Caco-2 (cell line): ENCODE results near the gene ZGRF1. TPM values are rescaled to one million over a fixed set of nuclear protein-coding genes. Genes with fewer than 3 reads are reported as not detected.

Experiments used
- BruUV-seq: library from RNA; stranded (reverse); fragments of 400-500 nt; replicated peaks from 2 replicates; lab custom pipeline; 2021; lab: Mats Ljungman, UMichigan
- CTCF ChIA-PET: fragments of 300-600 bp; sonication (Branson Sonifier 250); formaldehyde crosslinking; loops from one replicate; lab custom pipeline; 2022; ENCODE audit warnings: antibody characterized with exemption; lab: Charles Lee
- POLR2A ChIA-PET: fragments of 300-600 bp; sonication (Branson Sonifier 250); formaldehyde crosslinking; loops from one replicate; lab custom pipeline; 2022; ENCODE audit warnings: antibody characterized with exemption; lab: Charles Lee
- DNase-seq, 2 experiments: peaks; one replicate each; pipeline versions ENCODE4 v3.0.0 to v3.0.0-alpha.2; 2020 to 2022
- H3K27me3 ChIP-seq: replicated peaks from 2 replicates; pipeline ENCODE4 v1.6.0; 2011; ENCODE audit warnings: low read length; ENCODE audit not compliant: control insufficient read depth, insufficient read depth
- H3K36me3 ChIP-seq: 2 replicates; pipeline ENCODE4 v1.5.1; 2011; ENCODE audit warnings: low read length; ENCODE audit not compliant: control insufficient read depth, insufficient read depth
- H3K4me1 ChIP-seq: fragments of 250-450 bp; sonication (Bioruptor Pico); 2 replicates; pipeline ENCODE4 v1.5.1; 2020; ENCODE audit warnings: mild to moderate bottlenecking
- H3K4me3 ChIP-seq: 2 replicates; pipeline ENCODE4 v1.5.1; 2011; ENCODE audit warnings: low read depth, mild to moderate bottlenecking, control low read depth, low read length
- H3K9me3 ChIP-seq: fragments of 250-450 bp; sonication (Bioruptor Pico); 2 replicates; pipeline ENCODE4 v1.5.1; 2020; ENCODE audit warnings: mild to moderate bottlenecking, moderate library complexity
- H3K27ac Mint-ChIP-seq: one replicate; pipeline ENCODE4 v1.8.0; 2022; ENCODE audit warnings: mixed read lengths; ENCODE audit not compliant: unreplicated experiment
- H3K27me3 Mint-ChIP-seq: one replicate; pipeline ENCODE4 v1.8.0; 2022; ENCODE audit warnings: mixed read lengths; ENCODE audit not compliant: insufficient read depth, unreplicated experiment
- H3K36me3 Mint-ChIP-seq: one replicate; pipeline ENCODE4 v1.8.0; 2022; ENCODE audit warnings: mild to moderate bottlenecking, mixed read lengths; ENCODE audit not compliant: insufficient read depth, unreplicated experiment
- H3K4me1 Mint-ChIP-seq: one replicate; pipeline ENCODE4 v1.8.0; 2022; ENCODE audit warnings: low read depth, mixed read lengths; ENCODE audit not compliant: unreplicated experiment
- H3K4me3 Mint-ChIP-seq: one replicate; pipeline ENCODE4 v1.8.0; 2022; ENCODE audit warnings: mild to moderate bottlenecking, moderate library complexity, mixed read lengths; ENCODE audit not compliant: unreplicated experiment
- H3K9me3 Mint-ChIP-seq: one replicate; pipeline ENCODE4 v1.8.0; 2022; ENCODE audit warnings: mixed read lengths; ENCODE audit not compliant: unreplicated experiment
- CTCF ChIP-seq, 2 experiments: fragments of 200-600 bp in 1 of 2; IDR thresholded peaks; 1 replicate in 1 of 2; 2 replicates in 1 of 2; pipeline versions ENCODE4 v1.5.1 to v1.8.0; 2011 to 2022; ENCODE audit warnings: antibody characterized with exemption in 1 of 2, control low read depth in 1 of 2, inconsistent platforms in 1 of 2, low read depth in 1 of 2, low read length in 1 of 2, mild to moderate bottlenecking in 1 of 2, moderate library complexity in 1 of 2; ENCODE audit not compliant: insufficient read depth in 1 of 2, severe bottlenecking in 1 of 2, unreplicated experiment in 1 of 2
- intact Hi-C: fragments of 100-400 bp; cut with micrococcal nuclease; formaldehyde crosslinking; loops from one replicate; pipeline ENCODE4 v1.10.0; 2022; ENCODE audit not compliant: unreplicated experiment
- total RNA-seq: library from RNA; stranded (reverse); gene quantifications from 2 replicates; pipeline ENCODE4 v1.2.3, GENCODE V29; 2022

The ZGRF1 gene
- total RNA-seq, 1 experiment from 2014 or later: 14.7 TPM

- H3K4me1 ChIP-seq: peaks cover 7% of the 10 kb centered on the region; the same call in 1 of the 2 replicates
- H3K4me3 Mint-ChIP-seq: no peak overlapping the region
- no peaks in the 10 kb centered on the region for H3K27me3 Mint-ChIP-seq
- peaks cover 20% of the 10 kb centered on the region for H3K36me3 Mint-ChIP-seq
- H3K4me3 ChIP-seq: no peak overlapping the region
- ChIA-PET CTCF (no interaction called here), POLR2A (no interaction called here)
- no peaks in the 10 kb centered on the region for H3K27me3 ChIP-seq
- peaks cover 7% of the 10 kb centered on the region for H3K4me1 Mint-ChIP-seq
- H3K27ac Mint-ChIP-seq: no peak overlapping the region
- no TSS peak for BruUV-seq
- TF ChIP-seq CTCF (IDR thresholded peaks at IDR 0.05; ENCODE audit: insufficient read depth in 1 of 2, low read depth in 1 of 2, low read length in 1 of 2, severe bottlenecking in 1 of 2, unreplicated experiment in 1 of 2): no peak
- no peaks in the 10 kb centered on the region for H3K9me3 ChIP-seq
- no peaks in the 10 kb centered on the region; the same call in 1 of the 2 replicates for H3K36me3 ChIP-seq
- no peaks in the 10 kb centered on the region for H3K9me3 Mint-ChIP-seq
- no peak for DNase-seq
- intact Hi-C loops: no loop called here
Observed at GRCh38 chr4:112642526-112642925, 5.8 kb upstream of the ZGRF1 start.

DNA sequence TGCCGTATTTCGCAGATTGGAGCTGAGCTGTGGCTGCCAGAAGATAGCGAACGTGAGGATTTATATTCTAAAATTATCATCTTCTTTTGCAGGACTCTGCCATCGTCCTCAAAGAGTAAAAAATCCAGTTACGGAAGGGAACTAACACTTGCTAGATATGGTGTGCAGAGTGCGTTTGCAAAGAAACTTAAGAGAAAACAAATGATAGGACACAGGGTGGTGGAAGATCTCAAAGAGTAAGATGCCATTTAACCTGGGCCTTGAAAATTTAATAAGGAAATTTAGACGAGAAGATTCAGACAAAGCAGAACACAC, 800 bp upstream of the ZGRF1 start:
- Histone ChIP-seq H3K4me3 (peak overlapping the region; percentile 78), H3K27me3 (no peaks in the 10 kb centered on the region), H3K36me3 (no peaks in the 10 kb centered on the region; the same call in 1 of the 2 replicates), H3K4me1 (peaks cover 7% of the 10 kb centered on the region; the same call in 1 of the 2 replicates), H3K9me3 (no peaks in the 10 kb centered on the region)
- H3K4me3 Mint-ChIP-seq: no peak overlapping the region
- no peaks in the 10 kb centered on the region for H3K9me3 Mint-ChIP-seq
- no peak for TF ChIP-seq CTCF (IDR thresholded peaks at IDR 0.05; ENCODE audit: insufficient read depth in 1 of 2, low read depth in 1 of 2, low read length in 1 of 2, severe bottlenecking in 1 of 2, unreplicated experiment in 1 of 2)
- H3K27ac Mint-ChIP-seq: no peak overlapping the region
- no peaks in the 10 kb centered on the region for H3K27me3 Mint-ChIP-seq
- ChIA-PET CTCF (interaction anchor here (1.8 kb wide), 1 partner anchor 128 kb away, joined by 4 read pairs; no protein-coding TSS in a partner anchor), POLR2A (interaction anchor here (0.6 kb wide), 2 partner anchors 74 to 221 kb away, joined by 3 read pairs; no protein-coding TSS in a partner anchor)
- BruUV-seq: TSS peak; percentile 74
- no peaks in the 10 kb centered on the region for H3K4me1 Mint-ChIP-seq
- intact Hi-C loops: loop anchor here (2.0 to 10.0 kb wide), 3 partner anchors 67 to 457 kb away; no protein-coding TSS in a partner anchor
- no peak for DNase-seq
- H3K36me3 Mint-ChIP-seq: no peaks in the 10 kb centered on the region

GRCh38 chr4:112633477-112634235, 3.1 kb downstream of the ZGRF1 start:
- H3K4me1 ChIP-seq: peaks cover 6% of the 10 kb centered on the region; the same call in 1 of the 2 replicates
- no peaks in the 10 kb centered on the region for H3K27me3 ChIP-seq
- no peaks in the 10 kb centered on the region for H3K27me3 Mint-ChIP-seq
- H3K27ac Mint-ChIP-seq: no peak overlapping the region
- peak in 1 of 2 experiments; percentile 33 for TF ChIP-seq CTCF (IDR thresholded peaks at IDR 0.05; ENCODE audit: insufficient read depth in 1 of 2, low read depth in 1 of 2, low read length in 1 of 2, severe bottlenecking in 1 of 2, unreplicated experiment in 1 of 2)
- DNase-seq: peak in 1 of 2 experiments; percentile 22
- H3K4me3 Mint-ChIP-seq: no peak overlapping the region
- no peaks in the 10 kb centered on the region for H3K36me3 ChIP-seq
- no peaks in the 10 kb centered on the region for H3K4me1 Mint-ChIP-seq
- H3K9me3 ChIP-seq: no peaks in the 10 kb centered on the region
- BruUV-seq: no TSS peak
- POLR2A ChIA-PET: no interaction called here
- no peaks in the 10 kb centered on the region for H3K36me3 Mint-ChIP-seq
- no peak overlapping the region for H3K4me3 ChIP-seq
- CTCF ChIA-PET: interaction anchor here (1.6 kb wide), 1 partner anchor 132 kb away, joined by 4 read pairs; no protein-coding TSS in a partner anchor
- no peaks in the 10 kb centered on the region for H3K9me3 Mint-ChIP-seq
- intact Hi-C loops: loop anchor here (1.0 to 10.0 kb wide), 3 partner anchors 129 to 461 kb away; no protein-coding TSS in a partner anchor
